Parathyroid adenoma (tissue), 2 donors: ENCODE results near the gene CRYGB.

Source experiments
- H2AFZ ChIP-seq: fragments of 300-600 bp; sonication (generic); one replicate; pipeline ENCODE4 v1.7.0; 2017; ENCODE audit warnings: antibody characterized with exemption, mild to moderate bottlenecking
- H3K27ac ChIP-seq: fragments of 300-600 bp; sonication (generic); one replicate; pipeline ENCODE4 v1.7.0; 2017
- H3K27me3 ChIP-seq: fragments of 300-600 bp; sonication (generic); one replicate; pipeline ENCODE4 v1.7.0; 2017; ENCODE audit warnings: low read length; ENCODE audit not compliant: control insufficient read depth, insufficient read depth
- H3K36me3 ChIP-seq: fragments of 300-600 bp; sonication (generic); one replicate; pipeline ENCODE4 v1.7.0; 2017; ENCODE audit warnings: low read length; ENCODE audit not compliant: control insufficient read depth, insufficient read depth
- H3K4me1 ChIP-seq: fragments of 300-600 bp; sonication (generic); one replicate; pipeline ENCODE4 v1.7.0; 2017; ENCODE audit warnings: control low read depth
- H3K4me2 ChIP-seq: fragments of 300-600 bp; sonication (generic); one replicate; pipeline ENCODE4 v1.7.0; 2017; ENCODE audit warnings: low read length
- H3K4me3 ChIP-seq: fragments of 300-600 bp; sonication (generic); one replicate; pipeline ENCODE4 v1.7.0; 2017; ENCODE audit warnings: low read depth, low read length
- H3K79me2 ChIP-seq: fragments of 300-600 bp; sonication (generic); one replicate; pipeline ENCODE4 v1.7.0; 2017; ENCODE audit warnings: control low read depth
- H3K9ac ChIP-seq: fragments of 300-600 bp; sonication (generic); one replicate; pipeline ENCODE4 v1.7.0; 2017; ENCODE audit warnings: mild to moderate bottlenecking
- H3K9me3 ChIP-seq: fragments of 300-600 bp; sonication (generic); one replicate; pipeline ENCODE4 v1.7.0; 2017; ENCODE audit warnings: low read length; ENCODE audit not compliant: control insufficient read depth
- CTCF ChIP-seq: fragments of 300-600 bp; sonication (generic); IDR thresholded peaks from one replicate; pipeline ENCODE4 v1.7.0; 2017; ENCODE audit warnings: antibody characterized with exemption, mild to moderate bottlenecking
- donor health status: primary hyperparathyroidism.

Gene CRYGB

GRCh38 chr2:208146006-208146405 lies at the start of gene CRYGB:
TSS of gene CRYGB (minus strand) at chr2:208146158. CDS start at chr2:208146120, 38 bp downstream.
- no peak for TF ChIP-seq CTCF
- Histone ChIP-seq H3K79me2 (no peaks in the 10 kb centered on the region), H3K4me1 (no peaks in the 10 kb centered on the region), H3K27me3 (no peaks in the 10 kb centered on the region), H3K4me2 (no peak within 1 kb of the TSS), H3K27ac (no peak within 1 kb of the TSS), H3K4me3 (no peak within 1 kb of the TSS), H3K9ac (no peak within 1 kb of the TSS), H3K36me3 (no peaks in the 10 kb centered on the region), H3K9me3 (no peaks in the 10 kb centered on the region), H2AFZ (no peak within 1 kb of the TSS)

- Histone ChIP-seq H3K4me3 (no peak overlapping the region), H3K79me2 (no peaks in the 10 kb centered on the region), H3K4me2 (no peak overlapping the region), H3K27me3 (no peaks in the 10 kb centered on the region), H3K36me3 (no peaks in the 10 kb centered on the region), H3K9me3 (no peaks in the 10 kb centered on the region), H3K9ac (no peak overlapping the region), H2AFZ (no peak overlapping the region), H3K4me1 (no peaks in the 10 kb centered on the region), H3K27ac (no peak overlapping the region)
- TF ChIP-seq CTCF, result no peak
Measured at GRCh38 chr2:208195531-208195930, 49.6 kb upstream of the CRYGB start.

- Histone ChIP-seq H3K79me2 (no peaks in the 10 kb centered on the region), H3K36me3 (no peaks in the 10 kb centered on the region), H2AFZ (no peak overlapping the region), H3K4me3 (no peak overlapping the region), H3K4me1 (no peaks in the 10 kb centered on the region), H3K4me2 (no peak overlapping the region), H3K9me3 (no peaks in the 10 kb centered on the region), H3K9ac (no peak overlapping the region), H3K27ac (no peak overlapping the region), H3K27me3 (no peaks in the 10 kb centered on the region)
- TF ChIP-seq CTCF, result no peak
Measured at GRCh38 chr2:208192611-208193236, 46.8 kb upstream of the CRYGB start.

GRCh38 chr2:208189810-208190503 lies 44.0 kb upstream of the CRYGB start, which contains the start of gene C2orf80:
TSS of gene C2orf80 (minus strand) at chr2:208190030. CDS start at chr2:208186986, 3,044 bp downstream.
- Histone ChIP-seq H3K4me1 (no peaks in the 10 kb centered on the region), H3K27ac (no peak within 1 kb of the TSS), H3K79me2 (no peaks in the 10 kb centered on the region), H2AFZ (no peak within 1 kb of the TSS), H3K27me3 (no peaks in the 10 kb centered on the region), H3K9me3 (no peaks in the 10 kb centered on the region), H3K4me3 (no peak within 1 kb of the TSS), H3K9ac (no peak within 1 kb of the TSS), H3K4me2 (no peak within 1 kb of the TSS), H3K36me3 (no peaks in the 10 kb centered on the region)
- TF ChIP-seq CTCF, result no peak
